Vagina (tissue), 2 donors: Measurements from ENCODE around the gene TNRC6C.

Experiments used
- POLR2A ChIP-seq, 2 donors: fragments of 450-650 bp; IDR thresholded peaks; one replicate each; pipeline ENCODE4 v1.6.1; 2017; ENCODE audit warnings: antibody characterized with exemption in 2 of 2, mild to moderate bottlenecking in 2 of 2, moderate library complexity in 2 of 2
- POLR2AphosphoS5 ChIP-seq, 2 donors: sonication (generic); formaldehyde crosslinking; IDR thresholded peaks; one replicate each; pipeline ENCODE4 v1.9.0; 2017; ENCODE audit warnings: antibody characterized with exemption in 2 of 2, mild to moderate bottlenecking in 2 of 2, low read depth in 1 of 2; ENCODE audit not compliant: insufficient read depth in 1 of 2
- TF ChIP-seq, protein P1 (sequence below), 3 experiments: fragments of 450-650 bp in 2 of 3; fragments of 200-600 bp in 1 of 3; sonication (generic) in 1 of 3; IDR thresholded peaks; one replicate each; pipeline ENCODE4 v1.5.1; 2017 to 2019; ENCODE audit warnings: antibody characterized with exemption in 3 of 3, mild to moderate bottlenecking in 2 of 3, moderate library complexity in 2 of 3

DNA sequence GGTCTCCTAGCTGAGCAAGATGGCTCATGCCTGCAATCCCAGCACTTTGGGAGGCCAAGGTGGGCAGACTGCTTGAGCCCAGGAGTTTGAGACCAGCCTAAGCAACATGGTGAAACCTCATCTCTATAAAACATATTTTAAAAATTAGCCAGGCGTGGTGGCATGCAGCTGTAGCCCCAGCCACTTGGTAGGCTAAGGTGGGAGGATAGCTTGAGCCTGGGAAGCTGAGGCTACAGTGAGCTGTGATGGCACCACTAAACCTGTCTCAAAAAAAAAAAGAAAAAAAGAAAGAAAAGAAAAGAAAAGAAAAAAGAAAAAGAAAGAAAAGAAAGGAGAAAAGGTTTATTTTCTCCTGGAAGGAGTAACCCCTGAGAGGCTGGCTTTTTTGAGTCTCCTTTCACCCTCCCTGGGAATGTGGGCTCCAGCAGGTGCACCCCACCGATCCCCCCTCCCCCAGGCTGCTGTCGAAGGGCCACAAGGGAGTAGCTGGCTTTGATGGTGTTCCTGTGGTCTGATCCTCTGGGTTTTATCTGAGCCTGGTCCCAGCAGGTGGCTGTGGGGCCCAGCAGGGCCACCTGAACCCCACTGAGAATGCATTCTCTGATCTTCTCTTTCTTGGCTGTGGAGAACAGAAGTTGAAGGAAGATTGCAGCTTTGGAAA, 29.9 kb upstream of the TNRC6C start:
- TF ChIP-seq, protein P1, sequence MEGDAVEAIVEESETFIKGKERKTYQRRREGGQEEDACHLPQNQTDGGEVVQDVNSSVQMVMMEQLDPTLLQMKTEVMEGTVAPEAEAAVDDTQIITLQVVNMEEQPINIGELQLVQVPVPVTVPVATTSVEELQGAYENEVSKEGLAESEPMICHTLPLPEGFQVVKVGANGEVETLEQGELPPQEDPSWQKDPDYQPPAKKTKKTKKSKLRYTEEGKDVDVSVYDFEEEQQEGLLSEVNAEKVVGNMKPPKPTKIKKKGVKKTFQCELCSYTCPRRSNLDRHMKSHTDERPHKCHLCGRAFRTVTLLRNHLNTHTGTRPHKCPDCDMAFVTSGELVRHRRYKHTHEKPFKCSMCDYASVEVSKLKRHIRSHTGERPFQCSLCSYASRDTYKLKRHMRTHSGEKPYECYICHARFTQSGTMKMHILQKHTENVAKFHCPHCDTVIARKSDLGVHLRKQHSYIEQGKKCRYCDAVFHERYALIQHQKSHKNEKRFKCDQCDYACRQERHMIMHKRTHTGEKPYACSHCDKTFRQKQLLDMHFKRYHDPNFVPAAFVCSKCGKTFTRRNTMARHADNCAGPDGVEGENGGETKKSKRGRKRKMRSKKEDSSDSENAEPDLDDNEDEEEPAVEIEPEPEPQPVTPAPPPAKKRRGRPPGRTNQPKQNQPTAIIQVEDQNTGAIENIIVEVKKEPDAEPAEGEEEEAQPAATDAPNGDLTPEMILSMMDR (IDR thresholded peaks at IDR 0.05) = no peak
- no peak for TF ChIP-seq POLR2A (IDR thresholded peaks at IDR 0.05)
- TF ChIP-seq POLR2AphosphoS5 (IDR thresholded peaks at IDR 0.05; ENCODE audit: insufficient read depth in 1 of 2, low read depth in 1 of 2) = no peak
